OCI-LY1 (cell line): ENCODE measurements around the gene MSH3.

ENCODE experiments used
- EZH2 ChIP-seq: fragments of 200-600 bp; sonication (generic), shearing (Covaris generic); IDR thresholded peaks from 2 replicates; pipeline ENCODE4 v1.8.0; 2017; ENCODE audit warnings: borderline replicate concordance, mixed run types, mild to moderate bottlenecking, antibody characterized with exemption, low read length, moderate library complexity, mixed read lengths
- TF ChIP-seq, protein P1 (sequence below): fragments of 200-600 bp; sonication (generic), shearing (Covaris generic); IDR thresholded peaks from 2 replicates; pipeline ENCODE4 v1.5.1; 2017; ENCODE audit warnings: mild to moderate bottlenecking, antibody characterized with exemption, low read length, moderate library complexity, mixed read lengths

DNA sequence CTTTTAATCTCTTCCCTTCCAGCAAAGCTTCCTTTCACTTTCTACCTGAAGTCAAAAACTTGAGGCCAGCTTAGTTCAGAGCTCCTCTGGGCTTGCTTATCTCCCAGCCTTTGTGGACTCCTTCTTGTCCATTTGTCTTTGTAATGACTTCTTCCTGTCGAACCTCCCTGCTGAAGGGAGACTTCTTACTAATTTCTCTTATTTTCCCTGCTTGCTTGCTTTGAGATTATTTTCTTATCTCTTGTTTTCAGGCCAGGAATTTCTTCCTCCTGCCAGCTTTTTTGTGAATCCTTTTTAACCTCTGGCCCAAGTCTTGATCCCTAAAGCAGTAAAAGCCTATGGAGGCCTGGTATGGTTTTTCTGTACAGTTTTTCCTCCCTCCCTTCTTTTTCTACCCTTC lies 47.1 kb downstream of the MSH3 start:
- no peak for TF ChIP-seq EZH2
- TF ChIP-seq, protein P1, sequence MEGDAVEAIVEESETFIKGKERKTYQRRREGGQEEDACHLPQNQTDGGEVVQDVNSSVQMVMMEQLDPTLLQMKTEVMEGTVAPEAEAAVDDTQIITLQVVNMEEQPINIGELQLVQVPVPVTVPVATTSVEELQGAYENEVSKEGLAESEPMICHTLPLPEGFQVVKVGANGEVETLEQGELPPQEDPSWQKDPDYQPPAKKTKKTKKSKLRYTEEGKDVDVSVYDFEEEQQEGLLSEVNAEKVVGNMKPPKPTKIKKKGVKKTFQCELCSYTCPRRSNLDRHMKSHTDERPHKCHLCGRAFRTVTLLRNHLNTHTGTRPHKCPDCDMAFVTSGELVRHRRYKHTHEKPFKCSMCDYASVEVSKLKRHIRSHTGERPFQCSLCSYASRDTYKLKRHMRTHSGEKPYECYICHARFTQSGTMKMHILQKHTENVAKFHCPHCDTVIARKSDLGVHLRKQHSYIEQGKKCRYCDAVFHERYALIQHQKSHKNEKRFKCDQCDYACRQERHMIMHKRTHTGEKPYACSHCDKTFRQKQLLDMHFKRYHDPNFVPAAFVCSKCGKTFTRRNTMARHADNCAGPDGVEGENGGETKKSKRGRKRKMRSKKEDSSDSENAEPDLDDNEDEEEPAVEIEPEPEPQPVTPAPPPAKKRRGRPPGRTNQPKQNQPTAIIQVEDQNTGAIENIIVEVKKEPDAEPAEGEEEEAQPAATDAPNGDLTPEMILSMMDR: no peak
